H1 (cell line): ENCODE data around the gene R3HDM4.
A peak's percentile ranks its signal among the peaks of the same experiment; 100 is the strongest.

Experiments
- ATF2 ChIP-seq: IDR thresholded peaks from 2 replicates; pipeline ENCODE4 v1.6.1; 2012; ENCODE audit warnings: low read length, inconsistent platforms
- EGR1 ChIP-seq: IDR thresholded peaks from 2 replicates; pipeline ENCODE4 v1.6.1; 2011; ENCODE audit warnings: low read depth, low read length, borderline replicate concordance
- EP300 ChIP-seq, 2 experiments: IDR thresholded peaks; 1 replicate in 1 of 2; 2 replicates in 1 of 2; pipeline ENCODE4 v1.6.1; 2011 to 2012; ENCODE audit warnings: low read depth in 2 of 2, low read length in 2 of 2, mild to moderate bottlenecking in 2 of 2, borderline replicate concordance in 1 of 2, inconsistent platforms in 1 of 2, moderate library complexity in 1 of 2
- JUN ChIP-seq: IDR thresholded peaks from 2 replicates; pipeline ENCODE4 v1.6.1; 2011; ENCODE audit warnings: low read depth, mild to moderate bottlenecking, improper control_type of control experiment, low read length
- TF ChIP-seq, protein P1 (sequence below), 3 experiments: IDR thresholded peaks; 1 replicate in 2 of 3; 2 replicates in 1 of 3; pipeline versions ENCODE4 v1.5.1 to v1.6.1; 2011; ENCODE audit warnings: low read length in 3 of 3, mild to moderate bottlenecking in 3 of 3, inconsistent platforms in 2 of 3, low read depth in 1 of 3, moderate library complexity in 1 of 3; ENCODE audit not compliant: insufficient read depth in 1 of 3; ENCODE audit errors: control extremely low read depth in 1 of 3
- TF ChIP-seq, protein P2 (sequence below): IDR thresholded peaks from 2 replicates; pipeline ENCODE4 v1.6.1; 2011; ENCODE audit warnings: low read length, improper control_type of control experiment

- TF ChIP-seq JUN (no peak), ATF2 (no peak), EP300 (IDR thresholded peaks at IDR 0.05; ENCODE audit: borderline replicate concordance in 1 of 2, low read depth in 2 of 2, low read length in 2 of 2) (no peak), EGR1 (peak; percentile 39; the same call in 1 of the 2 replicates)
- TF ChIP-seq, protein P1, sequence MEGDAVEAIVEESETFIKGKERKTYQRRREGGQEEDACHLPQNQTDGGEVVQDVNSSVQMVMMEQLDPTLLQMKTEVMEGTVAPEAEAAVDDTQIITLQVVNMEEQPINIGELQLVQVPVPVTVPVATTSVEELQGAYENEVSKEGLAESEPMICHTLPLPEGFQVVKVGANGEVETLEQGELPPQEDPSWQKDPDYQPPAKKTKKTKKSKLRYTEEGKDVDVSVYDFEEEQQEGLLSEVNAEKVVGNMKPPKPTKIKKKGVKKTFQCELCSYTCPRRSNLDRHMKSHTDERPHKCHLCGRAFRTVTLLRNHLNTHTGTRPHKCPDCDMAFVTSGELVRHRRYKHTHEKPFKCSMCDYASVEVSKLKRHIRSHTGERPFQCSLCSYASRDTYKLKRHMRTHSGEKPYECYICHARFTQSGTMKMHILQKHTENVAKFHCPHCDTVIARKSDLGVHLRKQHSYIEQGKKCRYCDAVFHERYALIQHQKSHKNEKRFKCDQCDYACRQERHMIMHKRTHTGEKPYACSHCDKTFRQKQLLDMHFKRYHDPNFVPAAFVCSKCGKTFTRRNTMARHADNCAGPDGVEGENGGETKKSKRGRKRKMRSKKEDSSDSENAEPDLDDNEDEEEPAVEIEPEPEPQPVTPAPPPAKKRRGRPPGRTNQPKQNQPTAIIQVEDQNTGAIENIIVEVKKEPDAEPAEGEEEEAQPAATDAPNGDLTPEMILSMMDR (IDR thresholded peaks at IDR 0.05; ENCODE audit: control extremely low read depth in 1 of 3, insufficient read depth in 1 of 3, low read depth in 1 of 3, low read length in 3 of 3), result no peak
- TF ChIP-seq, protein P2, sequence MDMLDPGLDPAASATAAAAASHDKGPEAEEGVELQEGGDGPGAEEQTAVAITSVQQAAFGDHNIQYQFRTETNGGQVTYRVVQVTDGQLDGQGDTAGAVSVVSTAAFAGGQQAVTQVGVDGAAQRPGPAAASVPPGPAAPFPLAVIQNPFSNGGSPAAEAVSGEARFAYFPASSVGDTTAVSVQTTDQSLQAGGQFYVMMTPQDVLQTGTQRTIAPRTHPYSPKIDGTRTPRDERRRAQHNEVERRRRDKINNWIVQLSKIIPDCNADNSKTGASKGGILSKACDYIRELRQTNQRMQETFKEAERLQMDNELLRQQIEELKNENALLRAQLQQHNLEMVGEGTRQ, result no peak
Observed at GRCh38 chr19:876780-877314, 36.2 kb downstream of the R3HDM4 start.
